Esophagus muscularis mucosa (tissue), 4 donors: ENCODE results near the gene PRSS1. TPM values are rescaled to one million over a fixed set of nuclear protein-coding genes. Genes with fewer than 3 reads are reported as not detected.
"Not testable (repeated sequence)": the region's sequence is repeated elsewhere in the genome, so short reads cannot be mapped to it uniquely, and the experiment has no call there.

Experiments
- DNase-seq: peaks from one replicate; pipeline ENCODE4 v3.0.0-alpha.2; 2017; ENCODE audit errors: extremely low spot score
- H3K27ac ChIP-seq, 4 donors: fragments of 200-600 bp; sonication (generic); replicated peaks in 1 of 4; 1 replicate in 3 of 4; 2 replicates in 1 of 4; pipeline ENCODE4 v1.5.1; 2016 to 2019; ENCODE audit warnings: mild to moderate bottlenecking in 1 of 4
- H3K27me3 ChIP-seq, 4 donors: fragments of 200-600 bp; sonication (generic); one replicate each; pipeline versions ENCODE4 v1.5.1 to v1.6.0; 2016 to 2019
- H3K36me3 ChIP-seq, 4 donors: fragments of 200-600 bp; sonication (generic); one replicate each; pipeline ENCODE4 v1.5.1; 2016 to 2019
- H3K4me1 ChIP-seq, 4 donors: fragments of 200-600 bp; sonication (generic); one replicate each; pipeline ENCODE4 v1.5.1; 2016 to 2019
- H3K4me3 ChIP-seq, 4 donors: fragments of 200-600 bp; sonication (generic); 1 replicate in 2 of 4; 2 replicates in 2 of 4; pipeline ENCODE4 v1.5.1; 2016 to 2019; ENCODE audit warnings: mild to moderate bottlenecking in 4 of 4, moderate library complexity in 1 of 4
- H3K9me3 ChIP-seq, 4 donors: fragments of 200-600 bp; sonication (generic); 1 replicate in 3 of 4; 2 replicates in 1 of 4; pipeline ENCODE4 v1.5.1; 2016 to 2019
- EP300 ChIP-seq: sonication (generic); formaldehyde crosslinking; IDR thresholded peaks from one replicate; pipeline ENCODE4 v1.6.1; 2017; ENCODE audit warnings: antibody characterized with exemption
- POLR2A ChIP-seq: fragments of 450-650 bp; IDR thresholded peaks from one replicate; pipeline ENCODE4 v1.6.1; 2017; ENCODE audit warnings: antibody characterized with exemption, moderate library complexity, mild to moderate bottlenecking, low read depth
- POLR2AphosphoS5 ChIP-seq, 2 donors: sonication (generic); formaldehyde crosslinking; IDR thresholded peaks; one replicate each; pipeline ENCODE4 v1.6.1; 2017; ENCODE audit warnings: antibody characterized with exemption in 2 of 2
- WGBS: methylation state at CpG from one replicate; pipeline ENCODE4 v1.1.5; 2018; 5-methylcytosine and 5-hydroxymethylcytosine counted together
- intact Hi-C: fragments of 100-400 bp; cut with DNase I; formaldehyde crosslinking; loops from one replicate; pipeline ENCODE4 v1.15.1; 2023
- total RNA-seq, 4 donors: library from RNA; depleted of rRNA; stranded (reverse); fragments of >200 nt; gene quantifications; one replicate each; pipeline versions ENCODE4 v1.1.0 to v1.2.1, GENCODE V29; 2016
- TF ChIP-seq, protein P1 (sequence below), 3 experiments: fragments of 200-600 bp in 2 of 3; fragments of 450-650 bp in 1 of 3; sonication (generic) in 2 of 3; IDR thresholded peaks; one replicate each; pipeline ENCODE4 v1.5.1; 2017 to 2019; ENCODE audit warnings: antibody characterized with exemption in 3 of 3, mild to moderate bottlenecking in 2 of 3, moderate library complexity in 1 of 3

Gene PRSS1
- total RNA-seq, 4 donors from 2014 or later = not detected

GRCh38 chr7:142773937-142774744 lies 24.9 kb downstream of the PRSS1 start:
- Histone ChIP-seq H3K9me3 (no peaks in the 10 kb centered on the region), H3K27me3 (peaks cover 0 to 16% (median 0%) of the 10 kb centered on the region in 4 donors), H3K27ac (no peak overlapping the region), H3K4me1 (no peaks in the 10 kb centered on the region), H3K4me3 (no peak overlapping the region), H3K36me3 (no peaks in the 10 kb centered on the region)
- intact Hi-C loops = no loop called here
- DNase-seq = no peak
- WGBS = 67% methylated on average over 4 of the region's 4 CpGs
- TF ChIP-seq POLR2A = no peak
- TF ChIP-seq EP300 = no peak
- TF ChIP-seq, protein P1, sequence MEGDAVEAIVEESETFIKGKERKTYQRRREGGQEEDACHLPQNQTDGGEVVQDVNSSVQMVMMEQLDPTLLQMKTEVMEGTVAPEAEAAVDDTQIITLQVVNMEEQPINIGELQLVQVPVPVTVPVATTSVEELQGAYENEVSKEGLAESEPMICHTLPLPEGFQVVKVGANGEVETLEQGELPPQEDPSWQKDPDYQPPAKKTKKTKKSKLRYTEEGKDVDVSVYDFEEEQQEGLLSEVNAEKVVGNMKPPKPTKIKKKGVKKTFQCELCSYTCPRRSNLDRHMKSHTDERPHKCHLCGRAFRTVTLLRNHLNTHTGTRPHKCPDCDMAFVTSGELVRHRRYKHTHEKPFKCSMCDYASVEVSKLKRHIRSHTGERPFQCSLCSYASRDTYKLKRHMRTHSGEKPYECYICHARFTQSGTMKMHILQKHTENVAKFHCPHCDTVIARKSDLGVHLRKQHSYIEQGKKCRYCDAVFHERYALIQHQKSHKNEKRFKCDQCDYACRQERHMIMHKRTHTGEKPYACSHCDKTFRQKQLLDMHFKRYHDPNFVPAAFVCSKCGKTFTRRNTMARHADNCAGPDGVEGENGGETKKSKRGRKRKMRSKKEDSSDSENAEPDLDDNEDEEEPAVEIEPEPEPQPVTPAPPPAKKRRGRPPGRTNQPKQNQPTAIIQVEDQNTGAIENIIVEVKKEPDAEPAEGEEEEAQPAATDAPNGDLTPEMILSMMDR (IDR thresholded peaks at IDR 0.05) = no peak
- TF ChIP-seq POLR2AphosphoS5 (IDR thresholded peaks at IDR 0.05) = no peak

DNA sequence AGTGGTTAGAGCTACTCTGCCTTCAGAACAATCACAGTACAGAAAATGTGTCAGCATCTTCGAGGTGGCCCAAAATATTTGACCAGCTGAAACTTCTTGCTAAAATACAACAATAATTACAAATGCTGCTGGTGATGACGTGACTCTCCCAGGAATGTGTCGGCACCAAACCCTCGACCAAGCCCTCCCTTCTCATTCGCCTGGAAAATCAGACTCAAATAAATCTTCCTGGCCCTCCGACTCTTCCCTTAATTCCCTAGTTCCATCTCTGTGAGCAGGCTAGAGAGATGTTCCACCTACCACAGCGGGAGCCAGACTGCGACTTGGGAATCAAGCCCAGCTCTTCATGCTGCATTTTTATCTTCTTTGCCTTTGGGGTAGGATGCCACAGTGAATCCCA lies 25.6 kb downstream of the PRSS1 start:
- TF ChIP-seq POLR2AphosphoS5 (IDR thresholded peaks at IDR 0.05) = no peak
- no peak for TF ChIP-seq POLR2A
- no peak for TF ChIP-seq EP300
- TF ChIP-seq, protein P1 (IDR thresholded peaks at IDR 0.05) = no peak
- intact Hi-C loops = no loop called here
- Histone ChIP-seq H3K27ac (no peak overlapping the region), H3K27me3 (peaks cover 0 to 16% (median 0%) of the 10 kb centered on the region in 4 donors), H3K9me3 (no peaks in the 10 kb centered on the region), H3K4me1 (no peaks in the 10 kb centered on the region), H3K36me3 (no peaks in the 10 kb centered on the region), H3K4me3 (no peak overlapping the region)
- WGBS = 56% methylated on average over 8 of the region's 8 CpGs
- DNase-seq = no peak

DNA sequence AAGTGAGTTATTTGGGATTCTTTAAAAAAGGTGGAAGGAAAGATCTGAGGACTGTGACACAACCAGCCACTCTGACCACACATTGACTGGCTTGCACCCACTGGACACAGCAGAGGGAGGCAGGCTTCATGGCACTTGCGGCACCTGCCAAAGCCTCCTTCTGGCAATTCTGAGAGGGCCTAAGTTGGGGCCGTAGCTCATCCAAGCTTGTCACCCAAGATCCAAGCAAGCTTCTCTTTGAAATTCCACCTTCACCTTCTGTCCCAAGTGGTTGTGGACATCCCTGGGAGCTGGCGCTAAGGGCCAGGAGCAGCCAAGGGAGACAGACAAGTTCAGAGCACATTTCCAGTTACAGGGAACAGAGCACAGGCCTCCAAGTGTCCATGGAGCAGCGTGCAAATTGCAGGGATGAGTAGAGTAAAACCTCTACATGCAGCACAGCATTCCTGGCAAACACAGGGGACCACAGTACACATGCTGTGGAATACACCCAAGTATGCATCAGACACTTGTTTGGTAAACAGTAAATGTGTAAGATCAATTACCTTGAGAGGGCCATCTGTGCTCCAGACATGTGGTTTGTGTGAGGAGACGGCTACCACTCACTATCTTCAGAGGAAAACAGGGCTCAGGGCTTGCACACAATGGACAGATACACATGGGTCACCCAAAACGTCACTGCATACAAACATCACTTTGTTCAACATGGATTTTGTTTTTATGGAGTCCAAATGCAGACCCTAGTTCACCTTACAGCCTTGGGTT lies 26.3 kb downstream of the PRSS1 start:
- H3K9me3 ChIP-seq, intact Hi-C loops, H3K27ac ChIP-seq: not testable (repeated sequence)

GRCh38 chr7:142776206-142776844 lies 27.1 kb downstream of the PRSS1 start:
- intact Hi-C loops = no loop called here
- no peak overlapping the region for H3K4me3 ChIP-seq
- DNase-seq = no peak
- no peaks in the 10 kb centered on the region for H3K9me3 ChIP-seq
- no peak overlapping the region for H3K27ac ChIP-seq
- no peaks in the 10 kb centered on the region for H3K36me3 ChIP-seq
- 72% methylated on average over 9 of the region's 9 CpGs for WGBS
- peaks cover 0 to 10% (median 0%) of the 10 kb centered on the region in 4 donors for H3K27me3 ChIP-seq
- no peak for TF ChIP-seq EP300
- TF ChIP-seq, protein P1 (IDR thresholded peaks at IDR 0.05) = no peak
- no peak for TF ChIP-seq POLR2A
- no peak for TF ChIP-seq POLR2AphosphoS5 (IDR thresholded peaks at IDR 0.05)
- H3K4me1 ChIP-seq = no peaks in the 10 kb centered on the region

More for the DNA sequence above, 26.3 kb downstream of the PRSS1 start:
- H3K27me3 ChIP-seq = peaks cover 0 to 16% (median 0%) of the 10 kb centered on the region in 4 donors
- H3K36me3 ChIP-seq, H3K4me3 ChIP-seq, H3K4me1 ChIP-seq, DNase-seq: not testable (repeated sequence)
- 77% methylated on average over 6 of the region's 6 CpGs for WGBS

DNA sequence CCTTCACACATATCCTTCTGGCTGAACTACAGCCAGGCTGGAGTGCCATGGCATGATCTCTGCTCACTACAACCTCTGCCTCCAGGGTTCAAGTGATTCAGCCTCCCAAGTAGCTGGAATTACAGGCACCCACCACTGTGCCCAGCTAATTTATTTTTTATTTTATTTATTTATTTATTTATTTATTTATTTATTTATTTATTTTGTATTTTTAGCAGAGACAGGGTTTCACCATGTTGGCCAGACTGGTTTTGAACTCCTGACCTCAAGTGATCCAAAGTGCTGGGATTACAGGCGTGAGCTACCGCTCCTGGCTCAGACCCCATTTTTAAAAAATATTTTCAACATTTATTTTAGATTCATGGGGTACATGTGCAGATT lies 27.6 kb downstream of the PRSS1 start:
- intact Hi-C loops, DNase-seq, H3K4me3 ChIP-seq, H3K27me3 ChIP-seq, H3K27ac ChIP-seq, H3K9me3 ChIP-seq, H3K36me3 ChIP-seq, H3K4me1 ChIP-seq: not testable (repeated sequence)
- 90% methylated on average over 2 of the region's 2 CpGs for WGBS
